ENCODE results near the gene MSANTD1.

MSANTD1 gene

GRCh38 chr4:3211866-3212265 is 37.1 kb upstream of the MSANTD1 start:
- peaks cover 3% of the 10 kb centered on the region for H3K4me1 Mint-ChIP-seq
- peaks cover 11% of the 10 kb centered on the region for H3K36me3 Mint-ChIP-seq
- no peaks in the 10 kb centered on the region for H3K27me3 Mint-ChIP-seq
- H3K27ac Mint-ChIP-seq = no peak overlapping the region
- no peaks in the 10 kb centered on the region for H3K9me3 Mint-ChIP-seq
- H3K4me3 Mint-ChIP-seq = no peak overlapping the region

- Mint-ChIP-seq H3K27me3 (no peaks in the 10 kb centered on the region), H3K9me3 (no peaks in the 10 kb centered on the region), H3K4me1 (no peaks in the 10 kb centered on the region), H3K36me3 (peaks cover 8% of the 10 kb centered on the region), H3K27ac (no peak overlapping the region), H3K4me3 (no peak overlapping the region)
These were observed 36.4 kb upstream of the MSANTD1 start for GRCh38 chr4:3212391-3213105.

GRCh38 chr4:3213106-3213425 is 35.9 kb upstream of the MSANTD1 start:
- no peaks in the 10 kb centered on the region for H3K27me3 Mint-ChIP-seq
- H3K9me3 Mint-ChIP-seq = no peaks in the 10 kb centered on the region
- H3K4me1 Mint-ChIP-seq = no peaks in the 10 kb centered on the region
- H3K4me3 Mint-ChIP-seq = no peak overlapping the region
- H3K27ac Mint-ChIP-seq = no peak overlapping the region
- H3K36me3 Mint-ChIP-seq = peaks cover 6% of the 10 kb centered on the region

GRCh38 chr4:3213661-3214250 is 35.2 kb upstream of the MSANTD1 start:
- Mint-ChIP-seq H3K27me3 (no peaks in the 10 kb centered on the region), H3K4me1 (no peaks in the 10 kb centered on the region), H3K4me3 (no peak overlapping the region), H3K27ac (peak overlapping the region; percentile 55), H3K36me3 (peaks cover 6% of the 10 kb centered on the region), H3K9me3 (no peaks in the 10 kb centered on the region)

- Mint-ChIP-seq H3K9me3 (no peaks in the 10 kb centered on the region), H3K4me1 (no peaks in the 10 kb centered on the region), H3K36me3 (peaks cover 6% of the 10 kb centered on the region), H3K27me3 (no peaks in the 10 kb centered on the region), H3K27ac (no peak overlapping the region), H3K4me3 (no peak overlapping the region)
These were observed 33.7 kb upstream of the MSANTD1 start for GRCh38 chr4:3215256-3215655.

GRCh38 chr4:3215733-3216132 is 33.2 kb upstream of the MSANTD1 start:
- Mint-ChIP-seq H3K9me3 (no peaks in the 10 kb centered on the region), H3K4me3 (no peak overlapping the region), H3K27ac (no peak overlapping the region), H3K4me1 (no peaks in the 10 kb centered on the region), H3K36me3 (peaks cover 6% of the 10 kb centered on the region), H3K27me3 (no peaks in the 10 kb centered on the region)

GRCh38 chr4:3217266-3217665 is 31.7 kb upstream of the MSANTD1 start:
- Mint-ChIP-seq H3K27me3 (no peaks in the 10 kb centered on the region), H3K4me1 (no peaks in the 10 kb centered on the region), H3K36me3 (peaks cover 10% of the 10 kb centered on the region), H3K9me3 (no peaks in the 10 kb centered on the region), H3K27ac (no peak overlapping the region), H3K4me3 (no peak overlapping the region)

GRCh38 chr4:3217771-3218170 is 31.2 kb upstream of the MSANTD1 start:
- H3K4me3 Mint-ChIP-seq = no peak overlapping the region
- no peaks in the 10 kb centered on the region for H3K27me3 Mint-ChIP-seq
- no peaks in the 10 kb centered on the region for H3K4me1 Mint-ChIP-seq
- H3K36me3 Mint-ChIP-seq = peaks cover 11% of the 10 kb centered on the region
- no peaks in the 10 kb centered on the region for H3K9me3 Mint-ChIP-seq
- H3K27ac Mint-ChIP-seq = no peak overlapping the region

- H3K9me3 Mint-ChIP-seq = no peaks in the 10 kb centered on the region
- no peak overlapping the region for H3K27ac Mint-ChIP-seq
- H3K4me3 Mint-ChIP-seq = no peak overlapping the region
- H3K4me1 Mint-ChIP-seq = no peaks in the 10 kb centered on the region
- H3K36me3 Mint-ChIP-seq = peaks cover 18% of the 10 kb centered on the region
- H3K27me3 Mint-ChIP-seq = no peaks in the 10 kb centered on the region
These were observed 29.9 kb upstream of the MSANTD1 start for GRCh38 chr4:3218824-3219760.

GRCh38 chr4:3219761-3220475 is 29.0 kb upstream of the MSANTD1 start:
- Mint-ChIP-seq H3K27me3 (no peaks in the 10 kb centered on the region), H3K4me3 (no peak overlapping the region), H3K4me1 (no peaks in the 10 kb centered on the region), H3K36me3 (peaks cover 20% of the 10 kb centered on the region), H3K9me3 (no peaks in the 10 kb centered on the region), H3K27ac (no peak overlapping the region)

GRCh38 chr4:3220476-3221183 is 28.3 kb upstream of the MSANTD1 start:
- no peaks in the 10 kb centered on the region for H3K4me1 Mint-ChIP-seq
- peaks cover 20% of the 10 kb centered on the region for H3K36me3 Mint-ChIP-seq
- no peak overlapping the region for H3K27ac Mint-ChIP-seq
- no peaks in the 10 kb centered on the region for H3K27me3 Mint-ChIP-seq
- no peaks in the 10 kb centered on the region for H3K9me3 Mint-ChIP-seq
- H3K4me3 Mint-ChIP-seq = no peak overlapping the region

- Mint-ChIP-seq H3K27me3 (no peaks in the 10 kb centered on the region), H3K4me1 (no peaks in the 10 kb centered on the region), H3K36me3 (peaks cover 21% of the 10 kb centered on the region), H3K27ac (no peak overlapping the region), H3K4me3 (no peak overlapping the region), H3K9me3 (no peaks in the 10 kb centered on the region)
These were observed 27.8 kb upstream of the MSANTD1 start for GRCh38 chr4:3221184-3221494.

- Mint-ChIP-seq H3K4me3 (no peak overlapping the region), H3K27me3 (no peaks in the 10 kb centered on the region), H3K27ac (no peak overlapping the region), H3K36me3 (peaks cover 21% of the 10 kb centered on the region), H3K9me3 (no peaks in the 10 kb centered on the region), H3K4me1 (no peaks in the 10 kb centered on the region)
These were observed 27.0 kb upstream of the MSANTD1 start for GRCh38 chr4:3221996-3222395.

- Mint-ChIP-seq H3K27me3 (no peaks in the 10 kb centered on the region), H3K4me1 (no peaks in the 10 kb centered on the region), H3K9me3 (no peaks in the 10 kb centered on the region), H3K27ac (no peak overlapping the region), H3K4me3 (no peak overlapping the region), H3K36me3 (peaks cover 21% of the 10 kb centered on the region)
These were observed 25.6 kb upstream of the MSANTD1 start for GRCh38 chr4:3223346-3223745.

Measured in activated naive CD4-positive, alpha-beta T cell treated with anti-CD3 and anti-CD28 coated beads, Interleukin-2, amount 50 U/mL, for 24 hours (primary cell).